Large intestine (tissue), 3 donors: ENCODE measurements around the gene PNKD. TPM values are rescaled to one million over a fixed set of nuclear protein-coding genes. Genes with fewer than 3 reads are reported as not detected.
A peak's percentile ranks its signal among the peaks of the same experiment; 100 is the strongest.

Experiments
- DNase-seq, 2 donors: peaks; one replicate each; pipeline versions ENCODE4 v3.0.0 to v3.0.0-alpha.2; 2013
- H3K27ac ChIP-seq: one replicate; pipeline ENCODE4 v1.5.1; 2013; ENCODE audit warnings: low read length
- H3K27me3 ChIP-seq: 2 replicates; pipeline ENCODE4 v1.6.1; 2013; ENCODE audit warnings: low read length; ENCODE audit not compliant: control insufficient read depth, insufficient read depth
- H3K36me3 ChIP-seq: 2 replicates; pipeline ENCODE4 v1.6.1; 2013; ENCODE audit warnings: low read length; ENCODE audit not compliant: control insufficient read depth, insufficient read depth
- H3K4me1 ChIP-seq: one replicate; pipeline ENCODE4 v1.6.1; 2013; ENCODE audit warnings: low read length; ENCODE audit not compliant: control insufficient read depth, insufficient read depth
- H3K4me3 ChIP-seq: one replicate; pipeline ENCODE4 v1.5.1; 2013; ENCODE audit warnings: low read length
- H3K9me3 ChIP-seq: one replicate; pipeline ENCODE4 v1.6.1; 2013; ENCODE audit warnings: mild to moderate bottlenecking, low read depth, low read length, moderate library complexity; ENCODE audit not compliant: control insufficient read depth
- WGBS: methylation state at CpG from one replicate; pipeline ENCODE4 v1.1.5; 2013; ENCODE audit warnings: low lambda C conversion rate; ENCODE audit not compliant: insufficient coverage; 5-methylcytosine and 5-hydroxymethylcytosine counted together
- polyA plus RNA-seq: library from polyadenylated mRNA; unstranded; fragments of 120-200 nt; gene quantifications from one replicate; pipeline ENCODE4 v1.2.1, GENCODE V29; 2013

Gene PNKD
- polyA plus RNA-seq, 1 donor: 103 TPM

DNA sequence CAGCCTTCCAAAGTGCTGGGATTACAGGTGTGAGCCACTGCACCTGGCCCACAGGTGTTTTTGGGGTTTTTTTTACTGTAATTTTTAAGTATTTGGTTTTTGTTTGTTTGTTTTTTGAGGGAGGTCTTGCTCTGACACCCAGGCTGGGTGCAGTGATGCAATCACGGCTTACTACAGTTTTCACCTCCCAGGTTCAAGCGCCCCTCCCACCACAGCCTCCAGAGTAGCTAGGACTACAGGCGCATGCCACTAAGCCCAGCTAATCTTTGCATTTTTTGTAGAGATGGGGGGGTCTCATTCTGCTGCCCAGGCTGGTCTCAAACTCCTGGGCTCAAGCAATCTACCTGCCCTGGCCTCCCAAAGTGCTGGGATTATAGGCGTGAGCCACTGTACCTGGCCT is 104.5 kb downstream of the PNKD start:
- no peak overlapping the region for H3K4me3 ChIP-seq
- 100% methylated on average over 1 of the region's 4 CpGs for WGBS
- H3K36me3 ChIP-seq: no peaks in the 10 kb centered on the region
- no peak overlapping the region for H3K27ac ChIP-seq
- H3K27me3 ChIP-seq: no peaks in the 10 kb centered on the region
- no peaks in the 10 kb centered on the region for H3K9me3 ChIP-seq
- DNase-seq: no peak
- H3K4me1 ChIP-seq: no peaks in the 10 kb centered on the region

GRCh38 chr2:218375212-218375611 is 104.9 kb downstream of the PNKD start:
- Histone ChIP-seq H3K4me3 (no peak overlapping the region), H3K36me3 (no peaks in the 10 kb centered on the region), H3K9me3 (no peaks in the 10 kb centered on the region), H3K4me1 (no peaks in the 10 kb centered on the region), H3K27ac (no peak overlapping the region), H3K27me3 (no peaks in the 10 kb centered on the region)
- DNase-seq: peak in 1 of 2 donors; percentile 12
- WGBS: 40% methylated on average over 1 of the region's 2 CpGs

- H3K27me3 ChIP-seq: no peaks in the 10 kb centered on the region
- H3K9me3 ChIP-seq: no peaks in the 10 kb centered on the region
- H3K36me3 ChIP-seq: no peaks in the 10 kb centered on the region
- no peak overlapping the region for H3K27ac ChIP-seq
- WGBS: 80% methylated on average over 1 of the region's 5 CpGs
- H3K4me1 ChIP-seq: no peaks in the 10 kb centered on the region
- H3K4me3 ChIP-seq: no peak overlapping the region
- DNase-seq: no peak
Observed at GRCh38 chr2:218378053-218378452, 107.7 kb downstream of the PNKD start.

DNA sequence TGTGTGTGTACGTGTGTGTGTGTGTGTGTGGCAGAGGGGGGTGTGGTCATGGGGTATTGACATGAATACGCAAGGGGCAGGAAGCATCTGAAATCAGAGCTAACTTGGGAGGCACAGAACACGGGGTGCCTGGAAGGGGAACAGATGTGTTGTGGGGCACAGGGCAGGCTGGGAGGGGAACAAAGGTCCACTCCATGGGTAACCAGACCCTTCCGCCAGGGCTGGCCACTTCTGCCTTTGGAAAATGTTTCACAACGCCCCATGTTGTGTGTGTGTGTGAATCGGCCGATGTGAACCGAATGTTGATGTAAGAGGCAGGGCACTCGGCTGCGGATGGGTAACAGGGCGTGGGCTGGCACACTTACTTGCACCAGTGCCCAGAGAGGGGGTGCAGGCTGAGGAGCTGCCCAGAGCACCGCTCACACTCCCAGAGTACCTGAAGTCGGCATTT is 111.6 kb downstream of the PNKD start, which contains the start of gene SLC11A1:
Gene SLC11A1, plus strand, starts transcription at position 358 of the 451 bp plus-strand sequence. CDS start 96 bp downstream, outside the sequence.
- no peaks in the 10 kb centered on the region for H3K27me3 ChIP-seq
- WGBS: no CpG with 5 or more reads among the region's 13 CpGs
- H3K27ac ChIP-seq: no peak within 1 kb of the TSS
- H3K4me1 ChIP-seq: no peaks in the 10 kb centered on the region
- no peaks in the 10 kb centered on the region for H3K36me3 ChIP-seq
- no peak within 1 kb of the TSS for H3K4me3 ChIP-seq
- no peaks in the 10 kb centered on the region for H3K9me3 ChIP-seq
- DNase-seq: peak in 1 of 2 donors; percentile 2

GRCh38 chr2:218382785-218383184 is 112.5 kb downstream of the PNKD start:
- Histone ChIP-seq H3K36me3 (no peaks in the 10 kb centered on the region), H3K27me3 (no peaks in the 10 kb centered on the region), H3K4me1 (no peaks in the 10 kb centered on the region), H3K27ac (no peak overlapping the region), H3K4me3 (no peak overlapping the region), H3K9me3 (no peaks in the 10 kb centered on the region)
- WGBS: no CpG with 5 or more reads among the region's 6 CpGs
- no peak for DNase-seq

GRCh38 chr2:218383892-218384519 is 113.7 kb downstream of the PNKD start:
- Histone ChIP-seq H3K4me3 (no peak overlapping the region), H3K27ac (no peak overlapping the region), H3K9me3 (peaks cover 4% of the 10 kb centered on the region), H3K36me3 (no peaks in the 10 kb centered on the region), H3K27me3 (no peaks in the 10 kb centered on the region), H3K4me1 (no peaks in the 10 kb centered on the region)
- no CpG with 5 or more reads among the region's 10 CpGs for WGBS
- DNase-seq: peak in 1 of 2 donors; percentile 9

DNA sequence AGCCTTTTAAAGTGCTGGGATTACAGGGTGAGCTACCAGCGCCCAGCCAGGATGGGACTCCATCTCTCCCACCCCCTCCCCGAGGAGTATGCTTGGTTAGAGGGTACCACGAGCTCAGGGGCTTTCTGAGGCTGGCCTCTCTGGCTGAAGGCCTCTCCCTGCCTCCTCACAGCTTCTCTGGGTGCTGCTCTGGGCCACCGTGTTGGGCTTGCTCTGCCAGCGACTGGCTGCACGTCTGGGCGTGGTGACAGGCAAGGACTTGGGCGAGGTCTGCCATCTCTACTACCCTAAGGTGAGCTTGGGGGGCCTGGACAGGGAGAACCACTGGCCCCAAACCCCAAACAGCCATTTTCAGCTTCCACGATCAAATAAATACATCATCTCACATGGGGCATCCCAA is 114.7 kb downstream of the PNKD start:
- no CpG with 5 or more reads among the region's 9 CpGs for WGBS
- Histone ChIP-seq H3K27me3 (no peaks in the 10 kb centered on the region), H3K4me1 (no peaks in the 10 kb centered on the region), H3K27ac (no peak overlapping the region), H3K4me3 (no peak overlapping the region), H3K36me3 (no peaks in the 10 kb centered on the region), H3K9me3 (peaks cover 4% of the 10 kb centered on the region)
- DNase-seq: no peak

DNA sequence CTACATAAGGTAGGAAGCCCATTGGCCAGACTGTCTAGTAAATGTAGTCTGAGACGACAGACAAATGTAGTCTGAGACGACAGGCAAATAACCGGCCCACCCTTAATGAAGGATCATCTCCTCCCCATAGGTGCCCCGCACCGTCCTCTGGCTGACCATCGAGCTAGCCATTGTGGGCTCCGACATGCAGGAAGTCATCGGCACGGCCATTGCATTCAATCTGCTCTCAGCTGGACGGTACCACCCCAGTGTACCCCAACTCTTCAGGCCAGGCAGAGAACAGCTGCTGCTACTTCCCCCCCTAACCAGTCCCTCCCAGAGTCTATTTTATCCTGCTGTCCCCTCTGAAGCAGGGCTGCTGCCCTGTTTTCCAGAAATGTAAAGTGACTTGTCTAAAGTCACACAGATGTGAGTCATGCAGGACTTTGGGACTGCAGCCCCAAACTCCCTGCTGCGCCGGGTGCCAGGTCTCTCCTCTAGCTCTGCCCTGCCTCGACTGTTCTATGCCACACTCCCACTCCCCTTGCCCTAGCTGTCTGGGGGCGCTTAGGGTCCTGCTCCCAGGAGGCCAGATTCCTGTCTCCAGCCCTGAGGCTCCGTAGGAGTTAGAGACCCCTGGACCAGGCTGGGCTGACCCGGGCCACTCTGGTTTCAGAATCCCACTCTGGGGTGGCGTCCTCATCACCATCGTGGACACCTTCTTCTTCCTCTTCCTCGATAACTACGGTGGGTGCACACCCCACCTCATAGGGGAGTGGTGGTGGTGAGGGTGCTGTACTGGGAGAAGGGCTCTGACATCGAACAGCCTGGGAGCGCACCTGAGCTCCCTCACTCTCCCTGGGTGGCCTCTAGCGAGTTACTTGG is 116.4 kb downstream of the PNKD start:
- H3K27me3 ChIP-seq: no peaks in the 10 kb centered on the region
- peak overlapping the region; percentile 80 for H3K27ac ChIP-seq
- peaks cover 4% of the 10 kb centered on the region for H3K9me3 ChIP-seq
- no peaks in the 10 kb centered on the region for H3K4me1 ChIP-seq
- DNase-seq: no peak
- peak overlapping the region; percentile 55 for H3K4me3 ChIP-seq
- no peaks in the 10 kb centered on the region for H3K36me3 ChIP-seq
- no CpG with 5 or more reads among the region's 23 CpGs for WGBS

- Histone ChIP-seq H3K4me1 (no peaks in the 10 kb centered on the region), H3K27ac (peak overlapping the region; percentile 80), H3K4me3 (peak overlapping the region; percentile 55), H3K36me3 (no peaks in the 10 kb centered on the region), H3K27me3 (no peaks in the 10 kb centered on the region), H3K9me3 (peaks cover 4% of the 10 kb centered on the region)
- WGBS: no CpG with 5 or more reads among the region's 38 CpGs
- peak; percentile 79 to 93 for DNase-seq
Observed at GRCh38 chr2:218387369-218388194, 117.3 kb downstream of the PNKD start.
